Hair follicle dermal papilla cell (primary cell): ENCODE data around the gene C5orf63. TPM values are rescaled to one million over a fixed set of nuclear protein-coding genes. Genes with fewer than 3 reads are reported as not detected.

Source experiments
- total RNA-seq: library from RNA; depleted of rRNA; stranded (reverse); fragments of >200 nt; gene quantifications from 2 replicates; pipeline ENCODE4 v1.2.3, GENCODE V29; 2012

C5orf63 gene
- 2.3 and 3.2 TPM in 2 replicates for total RNA-seq

DNA sequence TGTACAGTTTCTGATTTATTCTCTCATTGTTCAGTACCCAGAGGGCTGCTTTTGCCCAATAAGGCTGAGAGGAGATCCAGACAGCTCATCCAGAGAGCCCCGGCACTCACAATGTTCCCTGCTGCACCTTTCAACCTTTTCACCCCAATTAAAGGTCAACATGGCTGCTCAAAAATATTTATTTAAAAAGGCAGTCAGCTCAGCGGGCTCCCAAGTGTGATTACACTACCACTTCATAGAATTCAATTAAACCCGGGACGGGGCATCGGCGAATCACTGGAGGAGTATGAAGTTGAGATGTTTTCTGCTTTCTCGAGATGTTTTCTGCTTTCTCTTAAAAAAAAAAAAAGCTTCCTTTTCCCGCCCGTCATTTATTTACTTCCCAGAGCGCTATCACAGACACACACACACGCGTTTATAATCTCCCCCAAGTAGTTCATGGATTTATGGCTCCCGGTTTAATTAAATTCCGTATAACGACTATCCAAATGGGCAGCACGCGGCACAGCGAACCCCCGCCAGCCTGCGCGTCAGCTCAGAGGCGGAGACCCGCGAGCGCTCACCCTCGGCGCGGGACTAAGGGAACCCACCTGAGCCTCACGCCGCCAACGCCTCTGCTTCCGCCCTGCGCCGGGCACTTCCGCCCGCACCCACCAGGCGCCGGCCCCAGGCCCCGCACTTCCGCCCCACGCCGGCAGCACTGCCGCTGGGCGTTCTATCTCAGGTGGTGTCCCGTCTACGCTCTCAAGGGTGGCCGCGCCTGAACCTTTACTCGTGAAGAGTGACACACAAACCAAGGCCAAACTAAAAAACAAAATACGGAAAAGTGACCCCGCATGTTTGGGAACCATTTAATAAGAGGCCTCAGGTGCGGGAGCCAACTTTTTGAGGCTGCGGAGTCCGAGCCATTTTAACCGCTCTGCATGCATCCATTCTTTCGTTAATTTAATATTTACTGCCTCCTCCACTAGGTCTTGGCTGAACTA is at the start of gene C5orf63:
C5orf63 (minus strand) TSS at position 642 of the 986 bp plus-strand sequence. CDS start 14,507 bp downstream, outside the sequence.

GRCh38 chr5:127030259-127031146 is 42.8 kb downstream of the C5orf63 start, which contains the start of gene MARCHF3:
Gene MARCHF3 (minus strand): TSS chr5:127030558. CDS start chr5:126918171, 112,387 bp downstream.

Other genes with a start within 250 kb of the C5orf63 start
- 1.5 and 2.7 TPM in 2 replicates for gene MARCHF3, start 42.9 kb downstream of the C5orf63 start, total RNA-seq
- 6.8 and 14.4 TPM in 2 replicates for gene MEGF10, start 217.3 kb upstream of the C5orf63 start, total RNA-seq